AG04449 (cell line): Measurements from ENCODE around the gene KLHL17.

Experiments
- CTCF ChIA-PET: fragments of 350-600 bp; formaldehyde crosslinking; extraction: SDS; loops from one replicate; lab custom pipeline; 2021; ENCODE audit warnings: antibody characterized with exemption; lab: Yijun Ruan, JAX
- POLR2A ChIA-PET: fragments of 400-600, 350-600 bp; formaldehyde crosslinking; extraction: SDS; loops from one replicate; lab custom pipeline; 2020; ENCODE audit warnings: antibody characterized with exemption, inconsistent platforms; lab: Yijun Ruan, JAX
- DNase-seq: peaks from one replicate; pipeline ENCODE4 v3.0.0-alpha.2; 2010; ENCODE audit warnings: low read depth, low spot score
- H3K4me3 ChIP-seq: 2 replicates; pipeline ENCODE4 v1.5.1; 2011; ENCODE audit warnings: low read depth, mild to moderate bottlenecking, control low read depth, low read length
- CTCF ChIP-seq: IDR thresholded peaks from one replicate; pipeline ENCODE4 v1.5.1; 2011; ENCODE audit warnings: mild to moderate bottlenecking, moderate library complexity, low read length, control low read depth, inconsistent platforms; ENCODE audit not compliant: insufficient read depth; ENCODE audit errors: missing control alignments

Gene KLHL17

DNA sequence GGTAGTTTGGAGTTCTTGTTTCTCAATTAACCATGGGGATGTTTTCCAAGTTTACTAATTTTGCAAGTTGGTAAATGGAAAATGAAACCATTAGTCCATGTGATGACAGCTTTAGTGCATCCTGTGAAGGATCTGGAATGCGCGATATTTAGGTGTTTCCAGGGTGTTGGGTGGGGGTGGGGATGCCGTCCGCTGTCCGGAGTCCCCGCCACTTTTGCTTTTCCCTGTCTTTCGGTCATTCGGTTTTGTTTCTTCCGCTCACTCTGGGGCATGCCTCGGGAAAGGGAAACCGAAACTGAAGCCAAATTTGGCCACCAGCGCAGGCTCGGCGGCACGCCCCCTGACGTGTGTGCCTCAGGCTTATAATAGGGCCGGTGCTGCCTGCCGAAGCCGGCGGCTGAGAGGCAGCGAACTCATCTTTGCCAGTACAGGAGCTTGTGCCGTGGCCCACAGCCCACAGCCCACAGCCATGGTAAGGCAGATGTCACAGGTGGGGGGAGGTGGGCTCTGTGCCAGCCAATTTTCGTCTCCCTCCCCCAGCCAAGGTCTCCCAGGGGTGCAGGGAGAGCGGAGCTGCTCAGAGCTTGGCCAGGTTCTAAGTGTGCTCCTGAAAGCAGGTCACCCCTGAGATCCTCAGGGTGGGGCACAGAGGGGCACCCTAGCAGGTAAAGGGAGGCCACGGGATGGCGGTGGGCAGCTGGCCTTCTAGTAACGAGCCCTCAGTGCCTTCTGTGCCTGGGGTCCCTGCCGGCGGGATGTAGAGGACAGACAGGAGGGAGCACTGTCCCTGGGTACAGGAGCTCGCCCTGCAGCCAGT, 52.9 kb downstream of the KLHL17 start, which contains the start of gene ISG15:
Gene ISG15 (plus strand): TSS at position 393 of the 817 bp plus-strand sequence. CDS start 77 bp downstream, at position 470.
- ChIA-PET POLR2A (interaction anchor here (0.6 to 1.9 kb wide), 3 partner anchors 12 to 25 kb away, joined by 3 to 9 read pairs (median 5); partner anchors contain the start of gene HES4), CTCF (interaction anchor here (1.0 to 7.7 kb wide), 8 partner anchors 8 to 109 kb away, joined by 3 to 111 read pairs (median 5); partner anchors contain the start of gene PERM1)
- TF ChIP-seq CTCF: no peak
- peak; percentile 51 for DNase-seq
- peak within 1 kb of the TSS; percentile 69 for H3K4me3 ChIP-seq

DNA sequence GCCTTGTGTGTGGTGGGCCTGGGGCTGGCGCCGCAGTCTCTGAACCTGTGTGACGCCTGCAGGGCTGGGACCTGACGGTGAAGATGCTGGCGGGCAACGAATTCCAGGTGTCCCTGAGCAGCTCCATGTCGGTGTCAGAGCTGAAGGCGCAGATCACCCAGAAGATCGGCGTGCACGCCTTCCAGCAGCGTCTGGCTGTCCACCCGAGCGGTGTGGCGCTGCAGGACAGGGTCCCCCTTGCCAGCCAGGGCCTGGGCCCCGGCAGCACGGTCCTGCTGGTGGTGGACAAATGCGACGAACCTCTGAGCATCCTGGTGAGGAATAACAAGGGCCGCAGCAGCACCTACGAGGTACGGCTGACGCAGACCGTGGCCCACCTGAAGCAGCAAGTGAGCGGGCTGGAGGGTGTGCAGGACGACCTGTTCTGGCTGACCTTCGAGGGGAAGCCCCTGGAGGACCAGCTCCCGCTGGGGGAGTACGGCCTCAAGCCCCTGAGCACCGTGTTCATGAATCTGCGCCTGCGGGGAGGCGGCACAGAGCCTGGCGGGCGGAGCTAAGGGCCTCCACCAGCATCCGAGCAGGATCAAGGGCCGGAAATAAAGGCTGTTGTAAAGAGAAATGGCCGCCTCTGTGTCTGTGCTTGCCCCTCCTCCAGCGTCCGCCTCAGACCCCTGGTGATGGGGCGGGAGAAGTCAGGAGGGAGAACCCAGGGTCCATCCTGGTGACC, 53.7 kb downstream of the KLHL17 start:
- no peak for DNase-seq
- H3K4me3 ChIP-seq: peak overlapping the region; percentile 69
- ChIA-PET CTCF (interaction anchor here (1.0 to 7.7 kb wide), 9 partner anchors 9 to 109 kb away, joined by 3 to 111 read pairs (median 5); partner anchors contain the start of gene PERM1), POLR2A (interaction anchor here (1.6 to 1.9 kb wide), 2 partner anchors 13 to 14 kb away, joined by 3 to 9 read pairs; partner anchors contain the start of gene HES4)
- no peak for TF ChIP-seq CTCF

DNA sequence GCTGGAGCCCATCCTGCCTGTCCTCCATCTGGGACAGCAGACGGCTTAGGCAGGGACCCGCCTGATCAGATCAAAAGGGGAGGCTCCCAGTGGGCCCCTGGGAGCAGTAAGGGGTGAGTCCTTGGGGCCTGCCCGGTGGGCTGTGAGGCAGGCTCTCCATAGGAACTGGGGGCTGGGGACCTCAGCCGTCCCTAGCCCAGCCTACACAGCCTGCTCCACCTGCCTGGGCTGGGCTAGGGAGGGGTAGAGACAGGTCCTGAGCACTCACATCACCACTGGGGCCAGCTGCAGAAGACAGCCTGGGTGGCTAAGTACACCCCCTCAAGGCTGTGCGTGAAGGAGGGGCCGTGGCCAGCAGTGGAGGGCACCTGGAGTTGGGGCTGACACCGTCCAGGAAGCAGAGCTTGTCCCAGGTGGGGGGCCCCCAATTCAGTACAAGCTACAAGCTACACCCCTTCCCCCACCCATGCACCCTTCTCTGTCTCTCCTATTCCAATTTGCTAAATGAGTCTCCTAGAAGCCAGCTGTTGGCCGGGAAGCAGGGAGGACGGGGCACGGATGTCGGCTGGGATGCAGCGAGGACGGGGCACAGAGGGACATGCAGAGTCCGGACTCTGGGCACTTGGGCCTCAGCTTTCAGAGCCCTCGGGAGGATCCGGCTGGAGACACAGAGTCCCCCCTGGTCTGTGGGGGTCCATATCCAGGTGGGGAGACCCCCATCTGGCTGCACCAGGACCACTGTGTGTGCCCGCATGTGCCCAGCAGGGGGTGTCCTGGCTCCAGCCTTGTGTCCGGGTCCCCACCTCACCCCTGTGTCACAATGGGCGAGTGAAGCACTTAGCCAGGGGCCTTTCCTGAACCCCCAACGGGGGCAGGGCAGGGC, 54.7 kb downstream of the KLHL17 start:
- peak; percentile 38 for TF ChIP-seq CTCF
- ChIA-PET POLR2A (interaction anchor here (1.9 kb wide), 1 partner anchor 15 kb away, joined by 9 read pairs; the partner anchor contains the start of gene HES4), CTCF (interaction anchor here (0.8 to 7.7 kb wide), 8 partner anchors 10 to 216 kb away, joined by 3 to 111 read pairs (median 4); partner anchors contain the start of gene PERM1)
- no peak for DNase-seq
- no peak overlapping the region; the same call in 1 of the 2 replicates for H3K4me3 ChIP-seq
